Measurements from ENCODE around the gene TBC1D22A.

Gene TBC1D22A

DNA sequence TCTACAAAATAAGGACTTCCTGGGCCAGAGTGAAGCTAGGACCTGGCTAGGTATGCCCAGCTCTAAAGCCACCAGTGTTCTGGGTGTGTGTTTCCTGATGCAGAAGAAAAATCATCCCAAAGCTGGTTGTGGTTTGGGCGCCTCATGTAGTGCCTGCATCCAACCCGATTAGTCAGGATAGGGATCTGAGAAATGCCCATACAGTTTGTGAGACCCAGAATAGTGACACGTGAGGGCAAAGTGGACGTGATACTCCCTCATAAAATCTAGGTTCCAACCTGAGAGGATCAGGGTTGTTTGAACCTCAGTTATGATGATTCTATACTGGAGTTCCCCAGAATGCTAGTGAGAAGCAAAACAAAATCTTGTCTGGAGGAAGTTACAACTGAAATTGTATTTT is 238.4 kb downstream of the TBC1D22A start:
- peak; percentile 28 for DNase-seq

DNA sequence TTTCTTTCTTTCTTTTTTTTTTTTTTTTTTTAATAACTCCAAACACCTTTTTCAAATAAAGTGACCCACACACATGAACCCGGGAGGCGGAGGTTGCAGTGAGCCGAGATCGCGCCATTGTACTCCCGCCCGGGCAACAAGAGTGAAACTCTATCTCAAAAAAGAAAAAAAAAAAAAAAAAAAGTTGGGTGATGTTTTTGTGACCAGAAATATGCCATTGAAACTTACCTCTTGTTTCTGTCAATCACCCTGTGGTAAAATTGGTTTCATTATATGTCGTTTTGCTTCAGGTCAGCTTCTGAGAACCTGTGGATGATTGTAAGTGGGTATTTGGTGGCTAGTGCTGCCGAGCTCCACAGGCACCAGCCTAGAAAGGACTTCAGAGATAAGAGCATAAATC is 238.8 kb downstream of the TBC1D22A start:
- peak; percentile 70 for DNase-seq

DNA sequence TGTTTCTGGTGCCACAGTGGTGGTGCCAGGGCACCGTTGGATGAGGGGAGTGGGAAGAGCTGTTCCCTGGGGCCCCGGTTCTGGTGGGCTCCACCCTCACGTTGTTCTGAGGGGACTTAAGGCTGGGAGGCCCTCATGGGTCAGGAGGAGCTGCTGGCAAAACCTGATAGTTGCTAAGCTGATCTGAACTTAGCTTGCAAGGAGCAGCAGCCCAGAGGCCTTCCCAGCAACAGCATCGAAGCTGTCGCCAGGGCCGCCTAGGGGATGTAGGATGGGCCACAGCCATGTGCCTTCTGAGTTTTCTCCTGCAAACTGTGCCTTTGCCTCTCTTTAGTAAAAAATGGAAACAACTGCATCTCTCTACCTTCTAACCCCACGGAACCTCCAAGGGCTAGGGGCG is 240.2 kb downstream of the TBC1D22A start:
- DNase-seq, result no peak

DNA sequence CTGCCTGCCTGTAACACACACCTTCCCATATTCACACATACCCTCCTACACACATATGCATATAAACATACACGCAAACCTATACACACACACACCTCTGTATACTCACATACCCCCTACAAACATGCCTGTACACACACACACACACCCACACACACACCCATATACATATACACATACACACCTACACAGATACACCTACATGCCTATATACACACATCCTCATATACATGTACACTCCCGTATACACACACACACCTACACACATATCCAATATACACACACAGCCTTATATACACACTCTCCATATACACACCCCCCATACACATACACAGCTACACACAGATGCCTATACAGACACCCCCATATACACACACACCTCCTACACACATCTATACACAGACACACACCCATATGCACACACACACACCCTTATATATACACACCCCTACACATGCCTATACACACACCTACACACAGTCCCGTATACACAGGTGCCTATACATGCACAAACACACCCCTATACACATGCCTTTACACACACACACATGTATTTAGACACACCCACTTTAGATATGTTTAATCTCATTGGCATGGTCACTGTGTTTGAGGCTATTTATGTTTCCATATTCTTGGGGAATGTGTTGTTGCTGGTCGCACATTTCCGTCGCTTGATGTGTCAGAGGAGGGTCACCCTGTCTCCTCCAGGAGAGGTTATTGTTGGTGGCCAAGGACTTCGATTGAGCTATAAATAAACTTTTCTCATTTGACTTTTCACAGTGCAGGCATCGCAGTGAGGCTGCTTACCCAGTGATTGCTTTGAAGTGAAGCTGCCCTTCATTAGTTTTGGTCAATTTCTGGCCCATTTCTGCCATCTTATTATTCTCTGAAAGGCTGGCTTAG is 243.3 kb downstream of the TBC1D22A start:
- no peak for DNase-seq

DNA sequence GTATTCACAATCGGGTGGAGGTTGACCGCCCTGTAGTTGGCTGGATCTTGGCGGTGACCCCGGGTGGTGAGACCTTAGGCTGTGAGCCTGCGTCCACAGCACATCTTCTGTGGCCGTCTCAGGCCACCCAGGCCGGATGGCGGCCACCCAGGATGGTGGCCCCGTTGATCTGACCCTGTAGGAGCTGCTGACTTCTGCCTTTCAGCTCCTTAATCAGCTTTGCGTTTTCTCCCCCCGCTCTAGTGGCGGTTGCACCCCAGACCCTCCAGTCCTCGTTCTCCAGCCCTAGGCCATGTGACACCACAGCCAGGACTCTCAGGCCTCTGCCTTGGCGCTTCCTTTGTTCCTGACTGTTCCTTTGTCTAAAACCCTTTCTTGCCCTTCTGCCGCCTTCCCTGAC is 244.0 kb downstream of the TBC1D22A start:
- DNase-seq, result no peak

DNA sequence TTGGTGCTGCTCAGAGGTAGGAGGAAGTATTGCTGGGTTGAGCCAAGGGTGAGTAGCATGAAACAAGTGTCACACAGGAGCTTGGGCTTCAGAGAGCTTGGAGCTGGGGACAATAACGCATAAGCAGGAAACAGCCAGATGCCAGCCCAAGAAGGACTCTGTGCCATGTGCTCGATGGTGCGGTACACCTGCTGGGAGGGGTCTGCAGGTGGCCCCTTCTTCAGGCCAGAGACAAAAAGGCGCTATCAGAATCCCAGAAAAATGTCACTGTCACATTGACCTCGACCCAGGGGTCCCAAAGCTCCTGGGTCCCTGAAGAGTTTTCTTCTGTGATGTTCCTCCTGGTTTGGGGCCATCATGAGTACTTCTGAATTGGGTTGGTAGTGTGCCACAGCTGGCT is 244.4 kb downstream of the TBC1D22A start:
- no peak for DNase-seq

DNA sequence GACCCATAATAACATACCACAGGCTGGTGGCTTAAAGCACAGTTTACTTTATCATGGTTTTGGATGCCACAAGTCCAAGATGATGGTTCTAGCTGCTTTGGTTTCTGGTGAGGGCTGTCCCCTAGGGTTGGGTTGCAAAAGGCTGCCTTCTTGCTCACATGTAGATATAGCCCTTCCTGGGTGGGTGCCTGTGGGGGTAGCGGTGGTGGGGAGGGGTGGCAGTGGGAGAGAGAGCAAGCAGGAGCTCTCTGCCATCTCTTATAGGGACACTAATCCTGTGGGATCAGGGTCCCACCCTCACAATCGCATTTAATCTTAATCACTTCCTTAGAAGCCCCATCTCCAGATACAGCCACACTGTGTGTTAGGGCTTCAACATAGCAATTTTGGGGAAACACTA is 245.0 kb downstream of the TBC1D22A start:
- no peak for DNase-seq

DNA sequence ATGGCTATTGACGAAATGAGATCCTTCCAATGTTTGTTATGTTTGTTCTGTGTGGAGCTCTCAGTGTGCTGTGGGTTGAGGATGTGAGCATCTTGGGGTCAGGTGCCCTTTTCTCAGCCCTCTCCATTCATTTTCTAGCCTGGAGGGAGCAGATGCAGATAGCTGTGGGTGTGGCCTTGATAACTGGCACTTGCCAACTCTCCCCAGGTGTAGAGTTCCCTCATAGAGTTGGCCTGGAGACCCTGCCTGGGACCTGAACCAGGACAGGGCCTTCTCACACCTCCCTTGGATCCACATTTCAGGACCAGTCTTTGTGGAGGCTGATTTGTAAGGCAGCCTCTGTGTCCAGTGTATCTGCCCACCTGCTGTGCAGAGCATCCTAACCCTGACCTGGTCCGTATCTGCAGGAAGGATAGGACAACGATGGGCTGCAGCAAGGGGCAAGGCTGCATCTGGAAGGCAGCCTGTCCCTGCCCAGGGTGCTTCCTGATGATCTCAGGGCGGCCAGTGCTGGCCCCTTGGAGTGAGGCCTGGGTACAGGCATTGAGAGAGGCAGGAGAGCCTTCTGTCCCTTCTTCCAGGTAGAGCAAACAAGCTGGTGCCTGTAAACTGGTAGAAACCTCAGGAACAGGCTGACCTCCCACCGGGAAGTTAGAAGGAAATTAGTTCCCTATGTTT is 245.9 kb downstream of the TBC1D22A start:
- no peak for DNase-seq

DNA sequence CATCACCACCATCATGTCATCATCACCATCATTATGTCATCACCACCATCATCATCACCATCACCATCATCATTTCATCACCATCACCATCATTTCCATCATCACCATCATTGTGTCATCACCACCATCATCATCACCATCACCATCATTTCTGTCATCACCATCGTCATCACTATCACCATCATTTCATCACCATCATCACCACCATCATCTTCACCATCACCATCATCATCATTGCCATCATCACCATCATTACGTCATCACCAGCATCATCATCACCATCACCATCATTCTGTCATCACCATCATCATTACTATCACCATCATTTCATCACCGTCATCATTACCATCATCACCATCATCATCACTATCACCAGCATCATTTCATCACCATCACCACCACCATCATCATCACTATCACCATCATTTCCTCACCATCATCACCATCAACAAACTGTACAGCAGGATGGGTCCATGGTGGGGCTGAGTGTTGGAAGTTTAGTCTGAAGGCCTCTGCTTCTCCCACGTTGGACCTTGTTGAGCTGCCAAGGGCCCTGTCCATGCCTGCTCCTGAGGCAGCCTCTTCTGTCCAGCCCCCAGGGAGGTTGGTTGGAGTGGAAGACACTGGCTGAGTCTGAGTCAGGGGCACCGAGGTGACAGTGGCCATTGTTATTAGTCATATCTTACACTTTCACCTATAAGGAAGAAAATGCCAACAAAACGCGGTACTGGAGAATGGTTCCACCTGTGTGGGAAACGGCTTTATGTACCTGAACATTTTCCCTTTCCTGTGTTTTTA is 247.1 kb downstream of the TBC1D22A start:
- DNase-seq, result no peak

DNA sequence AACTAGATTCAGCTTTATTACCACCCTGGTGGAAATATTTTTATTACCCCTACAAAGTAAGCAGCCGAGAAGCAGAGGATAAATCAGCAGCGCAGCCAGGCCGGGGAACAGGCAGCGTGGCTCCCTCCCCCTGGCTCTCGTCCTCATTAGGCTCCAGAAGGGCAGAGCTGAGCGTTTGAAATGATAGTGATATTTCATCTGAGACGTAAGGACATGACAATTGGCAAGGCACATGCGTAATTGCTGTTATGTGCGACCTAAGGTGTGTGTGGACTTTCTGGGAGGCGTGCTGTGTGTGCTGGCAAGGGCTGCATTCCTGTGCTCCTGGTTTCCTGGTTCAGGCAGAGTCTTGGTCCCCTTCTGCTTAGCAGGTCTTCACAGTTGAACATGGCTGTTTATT is 247.8 kb downstream of the TBC1D22A start:
- DNase-seq, result no peak

DNA sequence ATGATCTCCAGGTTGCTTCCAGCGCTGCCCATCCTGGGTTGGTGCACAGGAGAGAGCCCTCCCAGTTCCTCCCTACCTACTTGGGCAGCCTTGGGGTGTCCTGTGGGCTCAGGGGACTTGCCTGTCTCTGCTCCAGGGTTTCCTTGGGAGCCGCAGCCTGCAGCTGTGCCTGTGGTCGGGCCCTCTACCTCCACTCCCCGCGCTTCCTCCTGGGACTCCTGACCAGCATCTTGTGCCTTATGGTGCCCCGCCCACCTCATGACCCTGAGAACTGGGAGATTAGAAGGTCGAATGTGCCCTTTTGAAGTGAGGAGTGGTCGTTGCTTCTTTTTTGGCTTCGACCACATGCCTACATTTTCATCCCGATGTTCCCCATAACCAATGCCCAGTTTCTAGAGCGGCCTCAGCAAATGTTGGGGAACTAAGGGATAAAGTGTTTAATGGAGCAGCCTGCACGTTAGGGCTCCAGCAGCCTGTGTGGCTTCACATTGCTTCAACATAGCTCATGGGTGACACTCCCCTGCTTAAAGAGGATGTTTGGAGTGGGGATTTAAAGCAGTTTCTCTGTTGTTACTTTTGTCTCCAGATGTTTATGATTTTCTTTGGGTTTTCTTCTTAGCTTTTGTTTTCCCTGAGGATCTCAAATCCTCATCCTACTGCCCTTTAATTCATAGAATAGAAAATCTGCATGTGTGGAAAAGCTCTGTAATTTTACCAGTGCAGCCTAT is 248.8 kb downstream of the TBC1D22A start:
- DNase-seq, result no peak

DNA sequence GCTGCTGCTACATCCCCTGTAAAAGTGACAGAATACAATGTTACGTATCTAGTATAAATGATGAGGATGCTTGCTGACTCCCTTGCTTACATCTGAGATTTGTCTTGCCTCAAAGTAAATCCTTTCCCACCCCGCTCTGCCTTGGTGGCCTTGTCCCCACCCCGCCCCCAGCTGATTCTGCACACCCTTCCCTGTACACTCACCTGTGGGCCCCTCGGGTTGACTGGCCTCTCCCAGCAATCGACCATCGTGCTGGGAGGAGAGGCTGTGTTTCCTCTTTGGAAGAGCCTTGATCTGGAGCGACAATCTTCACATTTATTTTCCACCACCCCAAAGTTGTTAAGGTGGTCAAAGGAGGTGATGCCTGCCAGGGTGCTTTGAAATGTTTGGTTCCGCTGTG is 249.4 kb downstream of the TBC1D22A start:
- DNase-seq, result no peak

DNA sequence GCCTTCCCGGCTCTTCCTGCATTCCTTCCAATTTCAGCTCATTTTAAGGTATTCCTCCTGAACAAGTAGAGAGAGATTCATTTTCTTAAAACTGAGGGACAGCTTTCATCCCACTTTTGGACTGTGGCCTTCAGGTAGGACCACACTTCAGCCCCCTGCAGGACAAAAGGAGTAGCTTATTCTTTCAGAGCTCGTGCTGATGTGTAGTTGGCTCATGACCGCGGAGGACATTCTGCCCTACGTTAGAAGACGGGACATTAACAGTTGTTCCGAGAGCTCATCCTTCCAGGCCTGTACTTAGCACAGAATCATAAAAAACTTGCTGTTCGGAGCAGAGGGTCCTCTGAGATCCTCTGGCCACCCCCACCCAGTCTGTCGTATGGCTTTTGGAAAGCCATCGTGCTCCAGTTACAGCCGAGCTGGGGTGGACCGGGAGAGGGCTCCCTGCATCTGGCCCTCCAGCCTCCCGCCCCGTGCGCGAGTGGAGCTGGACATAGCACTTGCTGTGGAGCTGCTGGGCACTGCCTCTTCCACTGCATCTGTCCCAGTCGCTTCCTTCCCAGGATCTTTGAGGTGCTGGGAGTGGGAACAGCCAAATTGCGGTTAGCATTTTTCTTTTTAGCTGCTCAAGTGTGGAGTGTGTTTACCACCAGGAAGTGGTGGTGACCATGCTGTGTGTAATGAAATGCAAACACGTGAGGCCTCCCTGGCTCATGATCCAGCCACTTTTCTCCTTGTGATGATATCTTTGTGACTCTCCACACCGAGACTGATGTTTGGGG is 250.3 kb downstream of the TBC1D22A start:
- no peak for DNase-seq

DNA sequence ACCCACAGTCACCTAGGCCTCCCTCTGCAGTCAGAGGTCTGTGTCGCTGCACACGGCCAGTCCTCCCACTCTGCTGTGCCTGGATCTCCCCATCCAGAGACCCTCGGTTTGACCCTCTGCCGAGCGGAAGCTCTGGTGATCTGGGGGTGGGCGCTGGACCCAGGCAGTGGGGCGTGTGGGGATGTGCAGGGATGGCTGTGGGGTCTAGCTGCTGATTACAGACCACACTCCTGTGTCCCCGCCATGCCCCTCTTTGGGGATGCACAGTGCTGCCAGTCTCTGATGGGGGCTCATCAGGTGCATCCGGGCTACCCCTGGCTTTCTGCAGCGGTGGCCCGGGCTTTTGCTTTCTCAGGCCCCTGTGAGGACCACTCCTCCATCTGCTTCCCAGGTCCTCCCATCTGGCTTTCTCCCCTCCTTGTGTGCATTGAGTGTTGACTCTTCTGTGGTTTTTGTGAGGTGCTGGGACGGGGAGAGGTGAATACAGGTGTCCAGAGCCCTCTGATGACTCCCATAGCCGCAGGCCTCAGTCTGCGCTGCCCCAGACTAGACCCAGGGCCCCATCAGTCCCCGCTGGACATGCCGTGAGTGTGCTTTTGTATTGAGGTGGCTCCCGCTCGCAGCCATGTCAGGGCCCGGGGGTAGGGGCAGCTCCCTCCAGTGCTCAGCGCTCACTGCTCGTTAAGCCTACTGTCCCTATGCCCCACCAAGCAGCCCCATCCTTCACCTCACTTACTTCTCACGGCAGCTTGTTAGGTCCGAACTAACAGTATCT is 251.6 kb downstream of the TBC1D22A start:
- no peak for DNase-seq

DNA sequence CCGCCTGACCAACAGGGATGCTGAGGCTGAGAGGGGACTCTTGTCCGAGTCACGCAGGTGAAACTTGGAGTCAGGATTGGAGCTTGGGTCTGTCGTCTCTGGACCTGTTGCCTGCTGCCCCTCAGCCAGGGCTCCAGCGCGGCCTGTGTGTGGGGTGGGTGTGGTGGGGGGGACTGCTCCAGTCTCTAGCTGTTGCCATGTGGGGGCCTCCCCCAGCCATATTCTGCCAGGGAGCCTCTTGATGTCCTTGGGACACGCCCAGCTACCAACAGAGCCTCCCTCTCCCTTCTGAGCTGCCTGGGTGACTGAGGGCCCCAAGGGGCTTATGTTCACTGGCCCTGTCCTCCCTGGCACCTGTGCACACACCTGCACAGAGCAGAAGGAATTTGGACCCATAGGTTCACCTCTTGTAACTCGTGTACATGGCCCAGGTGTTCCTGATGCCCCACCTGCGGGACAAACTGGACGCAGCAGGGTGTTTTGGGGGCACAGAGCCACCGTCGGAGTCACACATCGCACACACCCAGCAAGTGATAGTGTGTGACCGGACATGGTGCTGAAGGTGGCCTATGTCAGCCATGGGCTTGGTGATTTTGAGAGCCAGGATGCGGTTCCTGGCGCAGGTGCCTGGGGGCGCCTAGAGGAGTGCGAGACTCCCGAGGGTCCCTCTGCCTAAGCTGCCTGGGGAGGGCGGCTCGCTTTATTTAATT is 252.3 kb downstream of the TBC1D22A start:
- no peak for DNase-seq

DNA sequence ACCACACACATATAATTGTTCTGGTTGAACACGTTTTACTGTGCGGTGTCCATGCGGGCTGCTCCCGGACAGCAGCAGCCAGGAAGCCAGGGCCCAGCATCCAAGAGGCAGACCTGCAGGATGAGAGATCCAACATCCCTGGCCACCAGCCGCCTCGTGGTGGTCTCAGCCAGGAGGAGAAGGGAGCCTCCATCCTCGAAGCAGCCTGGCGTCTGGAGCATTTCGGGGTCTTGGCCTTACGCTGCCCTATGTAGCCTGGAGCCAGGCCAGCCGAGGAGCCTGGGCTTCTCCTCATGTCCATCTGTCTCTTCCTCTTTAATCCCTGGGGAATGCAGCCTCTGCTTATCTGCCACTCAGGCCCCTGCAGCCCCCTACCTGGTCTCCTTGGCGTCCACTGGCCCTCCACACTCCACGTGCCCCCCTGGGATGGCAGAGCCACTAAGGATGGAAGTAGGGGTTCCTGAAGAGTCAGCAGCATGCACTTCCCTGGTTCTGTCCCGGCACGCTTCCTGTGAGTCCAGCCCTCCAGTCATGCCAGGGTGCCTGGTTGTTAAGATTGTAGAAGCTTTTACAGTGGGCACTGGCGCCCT is 253.2 kb downstream of the TBC1D22A start:
- no peak for DNase-seq

DNA sequence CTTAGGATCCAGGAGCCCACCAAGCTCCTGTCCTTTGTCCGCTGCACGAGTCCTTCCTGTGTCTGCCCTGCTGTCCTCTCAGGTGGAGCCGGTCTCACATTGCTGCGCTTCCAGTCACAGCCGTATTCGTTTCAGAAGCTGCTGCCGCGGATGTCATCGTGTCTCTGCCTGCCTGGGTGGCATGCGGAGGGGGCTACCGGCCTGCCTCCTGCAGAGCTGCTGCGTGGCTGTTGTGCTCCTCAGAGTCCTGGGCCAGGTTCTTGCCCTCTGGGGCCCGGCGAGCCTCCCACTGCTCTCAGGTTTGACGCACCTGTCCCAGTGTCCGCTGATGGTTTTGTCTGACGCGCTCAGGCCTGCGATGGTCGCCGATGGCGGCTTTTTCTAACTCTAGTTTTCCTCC is 254.2 kb downstream of the TBC1D22A start:
- DNase-seq, result no peak

DNA sequence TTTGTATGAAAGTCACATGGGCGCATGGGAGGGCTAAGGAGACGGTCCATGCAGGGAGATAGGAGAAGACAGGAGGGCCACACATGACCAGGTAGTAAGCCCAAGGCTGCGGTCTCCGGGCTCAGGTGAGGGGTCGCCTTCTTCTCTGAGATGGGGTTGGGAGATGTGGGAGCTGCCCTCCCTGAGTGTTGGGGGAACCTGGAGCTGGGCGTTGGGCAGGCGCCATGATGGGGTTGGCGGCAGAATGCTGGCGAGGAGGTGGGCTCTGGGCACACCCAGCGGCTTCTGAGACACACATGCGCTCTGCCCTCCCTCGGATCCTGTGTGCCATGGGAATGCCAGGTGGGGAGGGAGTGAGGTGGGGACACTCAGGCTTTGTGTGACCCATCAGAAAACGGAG is 254.8 kb downstream of the TBC1D22A start:
- no peak for DNase-seq

DNA sequence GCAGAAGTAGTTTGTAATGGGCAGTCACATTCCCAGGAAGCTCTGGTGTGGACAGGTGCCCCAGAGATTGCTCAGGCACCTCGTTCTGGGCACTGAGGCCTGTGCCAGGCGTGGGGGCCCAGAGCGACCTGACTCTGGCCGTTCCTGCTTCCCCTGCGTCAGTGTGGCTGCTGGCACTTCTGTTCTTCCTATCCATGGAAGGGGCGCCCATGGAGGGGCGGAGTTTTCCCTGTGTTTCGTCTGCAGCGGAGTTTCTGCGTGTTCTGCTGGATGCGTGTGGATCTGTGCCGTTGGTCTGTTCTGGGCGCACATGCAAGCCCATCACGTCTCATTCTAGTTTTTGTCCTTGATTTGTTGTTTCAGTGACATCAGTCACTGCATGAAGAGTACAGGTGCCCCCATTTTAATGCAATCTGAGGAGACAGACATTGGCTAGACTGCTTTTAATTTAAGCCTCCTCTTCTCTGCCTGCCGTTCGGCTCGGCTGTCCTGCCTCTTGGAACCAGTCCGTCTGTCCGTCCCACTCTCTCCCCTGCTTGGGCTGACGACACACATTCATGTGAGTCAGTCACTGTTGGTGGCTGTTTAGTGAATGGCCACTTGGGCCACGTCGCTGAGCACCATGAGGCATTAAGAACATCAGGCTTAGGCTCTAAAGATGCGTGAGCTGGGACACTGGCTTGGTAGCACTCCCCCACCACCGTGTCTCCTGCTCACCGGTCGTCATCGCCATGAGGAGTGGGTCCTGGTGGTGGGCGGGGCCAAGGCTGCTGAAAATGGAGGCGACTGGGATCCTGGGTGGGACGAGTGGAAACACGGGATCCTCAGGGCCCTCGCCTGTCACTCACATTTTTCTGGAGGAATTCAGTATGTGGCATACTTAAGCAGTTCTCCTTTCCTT is 255.8 kb downstream of the TBC1D22A start:
- DNase-seq, result no peak

All from activated CD4-positive, alpha-beta T cell treated with anti-CD3 and anti-CD28 coated beads, Interleukin-10, Interleukin-2, amounts not matched to agents 100 ng/mL and 50 ng/mL, durations not matched to agents 16 hours and 8 hours (primary cell).